NCI-H510A treated with DMSO at 0.1 percent for 48 hours (cell line): ENCODE results near the gene NUB1.

ENCODE experiments used
- DNase-seq: peaks from one replicate; lab custom pipeline; 2025; lab: John Stamatoyannopoulos, UW

The NUB1 gene

DNA sequence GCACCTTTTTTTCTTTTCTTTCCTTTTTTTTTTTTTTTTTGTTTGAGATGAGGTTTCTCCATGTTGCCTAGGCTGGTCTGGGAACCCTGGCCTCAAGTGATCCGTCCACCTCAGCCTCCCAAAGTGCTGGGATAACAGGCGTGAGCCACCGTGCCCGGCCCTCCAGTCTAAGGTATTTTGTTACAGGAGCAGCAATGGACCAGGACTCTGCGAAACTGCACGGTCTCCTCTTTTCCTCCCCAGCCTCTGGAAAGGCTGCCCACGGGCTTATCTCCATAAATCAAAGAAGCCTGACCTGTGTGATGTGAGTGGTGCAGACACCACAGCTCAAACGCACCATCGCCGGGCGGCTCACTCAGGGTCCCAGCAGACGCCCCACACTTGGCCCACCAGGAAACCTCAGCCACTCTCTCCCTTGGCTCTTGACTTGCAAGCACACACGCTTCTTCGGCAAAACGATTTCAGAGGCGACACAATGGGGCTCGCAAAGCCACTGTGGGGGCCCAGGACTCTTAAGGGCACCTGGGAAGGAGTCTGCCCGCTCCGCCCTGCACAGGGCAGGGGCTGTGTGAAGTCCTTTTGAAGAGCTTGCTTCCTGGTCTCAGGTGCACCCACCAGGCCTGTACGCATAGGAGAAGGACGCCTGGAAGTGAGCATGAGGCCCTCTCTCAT is 47.6 kb downstream of the NUB1 start:
- DNase-seq = no peak

DNA sequence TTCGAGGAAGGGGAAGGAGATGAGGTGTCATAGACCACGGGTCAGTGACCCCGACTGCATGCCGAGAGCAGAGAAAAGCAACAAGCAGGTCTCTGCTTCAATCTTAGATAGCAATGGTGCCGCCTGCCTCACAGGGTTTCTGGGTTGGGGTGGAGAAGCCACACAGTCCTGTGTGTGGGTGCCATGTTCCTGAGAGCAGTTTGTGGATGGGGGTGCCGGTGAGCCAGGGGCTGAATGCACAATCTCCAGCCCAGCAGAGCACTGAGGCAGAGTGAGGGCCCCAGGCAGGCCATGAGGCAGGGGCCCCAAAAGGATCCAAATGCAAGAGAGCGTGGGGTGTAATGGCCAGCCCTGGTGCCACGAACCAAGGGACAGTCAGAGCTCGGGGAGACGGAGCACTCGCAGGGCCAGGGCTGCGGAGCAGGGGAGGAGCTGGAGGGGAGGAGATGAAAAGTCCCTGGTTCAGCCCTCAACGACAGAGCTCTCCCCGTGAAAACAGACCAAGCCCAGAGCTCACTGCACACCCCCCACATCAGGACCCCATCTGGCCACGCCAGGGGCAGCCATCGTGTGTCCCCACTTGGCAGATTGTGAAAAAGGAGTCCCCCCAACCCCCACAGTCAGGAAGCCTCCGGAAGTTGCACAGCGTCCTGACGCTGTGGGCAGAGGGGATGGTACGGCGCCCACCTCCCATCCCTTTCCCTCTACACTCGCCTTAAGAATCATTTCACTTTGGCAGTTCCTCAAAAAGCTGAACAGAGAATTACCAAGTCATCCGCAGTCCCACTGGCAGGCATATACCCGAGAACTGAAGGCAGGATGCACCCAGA is 48.4 kb downstream of the NUB1 start:
- DNase-seq = no peak

DNA sequence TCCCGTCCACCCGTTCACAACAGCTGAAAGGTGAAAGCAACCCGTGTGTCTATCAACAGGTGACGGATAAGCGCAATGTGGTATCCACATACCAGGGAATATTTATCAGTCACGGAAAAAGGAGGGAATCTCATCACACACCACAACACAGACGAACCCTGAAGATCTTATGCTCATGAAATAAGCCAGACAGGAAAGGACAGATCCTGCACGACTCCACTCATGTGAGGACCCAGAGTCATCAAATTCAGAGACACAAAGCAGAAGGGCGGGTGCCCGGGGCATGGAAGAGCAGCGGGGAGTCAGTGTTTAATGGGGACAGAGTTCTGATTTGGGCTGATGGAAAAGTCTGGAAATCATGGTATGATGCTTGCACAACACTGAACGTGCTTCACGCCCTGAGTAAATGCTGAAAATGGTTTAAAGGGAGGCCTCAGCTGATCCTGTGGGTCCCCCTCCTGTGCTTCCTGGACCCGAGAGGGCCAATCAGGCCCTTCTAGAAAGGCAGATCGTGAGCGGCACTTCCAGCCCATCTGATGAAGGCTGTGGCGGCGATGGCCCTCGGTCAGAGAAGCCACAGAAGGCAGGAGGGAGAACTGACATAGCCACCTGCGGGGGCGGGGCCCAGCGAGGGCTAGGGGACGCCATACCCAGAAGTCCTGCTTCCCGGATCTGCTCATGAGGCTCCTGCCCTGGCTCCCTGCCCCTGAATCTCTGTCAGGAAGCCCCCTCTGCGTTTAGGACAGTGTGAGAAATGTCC is 49.2 kb downstream of the NUB1 start:
- no peak for DNase-seq

DNA sequence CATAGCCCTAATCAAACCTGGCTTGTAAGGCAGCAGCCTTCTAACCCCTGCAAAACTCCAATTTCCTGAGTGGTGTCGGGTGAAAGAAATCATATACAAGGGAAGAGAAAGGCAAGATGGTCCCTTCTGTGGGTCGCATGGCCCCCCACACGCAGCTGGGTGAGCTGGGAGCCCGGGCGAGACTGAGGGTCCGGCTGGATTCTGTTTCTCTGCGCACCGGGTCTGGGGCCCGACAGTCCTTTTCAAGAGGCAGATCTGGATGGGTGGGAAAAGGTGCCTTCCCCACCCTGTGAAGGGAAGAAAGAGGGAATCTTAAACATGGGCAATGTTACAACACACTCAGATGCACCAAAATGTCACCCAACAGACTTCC is 49.7 kb downstream of the NUB1 start:
- no peak for DNase-seq

DNA sequence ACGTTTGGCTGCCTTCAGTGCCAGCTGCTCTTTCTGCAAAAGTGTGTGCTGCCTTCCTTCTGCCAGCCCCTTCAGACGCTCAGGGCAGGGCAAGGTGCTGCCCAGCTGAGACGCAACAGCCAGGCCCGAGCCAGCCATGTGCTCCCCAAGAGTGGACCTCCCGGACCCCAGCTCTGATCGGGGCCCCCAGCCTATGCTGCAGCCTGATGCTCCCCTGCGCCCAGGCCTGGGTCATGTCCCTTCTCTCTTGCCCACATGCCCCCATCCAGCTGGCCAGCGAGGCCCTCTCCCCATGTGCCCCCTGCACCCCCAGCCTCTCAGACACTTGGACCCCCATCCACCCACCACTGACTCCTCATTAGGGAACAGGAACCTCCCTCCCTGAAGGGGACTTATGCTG is 50.4 kb downstream of the NUB1 start:
- no peak for DNase-seq

DNA sequence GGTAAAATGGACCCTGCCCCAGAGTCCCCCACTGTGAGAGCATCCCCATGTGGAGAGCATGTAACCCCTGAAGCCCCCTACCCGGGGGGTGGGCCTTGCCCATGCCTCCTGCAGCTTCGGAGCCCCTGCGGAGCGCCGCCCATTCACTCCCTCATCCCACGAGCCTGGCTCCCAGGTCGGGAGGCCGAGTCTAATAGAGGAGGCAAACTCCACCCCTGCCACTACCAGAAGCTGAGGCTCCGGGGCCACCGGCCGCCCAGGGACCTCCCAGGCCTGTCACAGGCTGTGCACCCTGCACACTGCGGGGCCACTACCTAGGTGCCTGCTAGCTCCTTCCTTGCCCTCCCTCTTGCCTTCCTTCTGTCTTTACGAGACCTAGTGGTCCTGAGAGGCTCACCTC is 50.8 kb downstream of the NUB1 start:
- DNase-seq = no peak

DNA sequence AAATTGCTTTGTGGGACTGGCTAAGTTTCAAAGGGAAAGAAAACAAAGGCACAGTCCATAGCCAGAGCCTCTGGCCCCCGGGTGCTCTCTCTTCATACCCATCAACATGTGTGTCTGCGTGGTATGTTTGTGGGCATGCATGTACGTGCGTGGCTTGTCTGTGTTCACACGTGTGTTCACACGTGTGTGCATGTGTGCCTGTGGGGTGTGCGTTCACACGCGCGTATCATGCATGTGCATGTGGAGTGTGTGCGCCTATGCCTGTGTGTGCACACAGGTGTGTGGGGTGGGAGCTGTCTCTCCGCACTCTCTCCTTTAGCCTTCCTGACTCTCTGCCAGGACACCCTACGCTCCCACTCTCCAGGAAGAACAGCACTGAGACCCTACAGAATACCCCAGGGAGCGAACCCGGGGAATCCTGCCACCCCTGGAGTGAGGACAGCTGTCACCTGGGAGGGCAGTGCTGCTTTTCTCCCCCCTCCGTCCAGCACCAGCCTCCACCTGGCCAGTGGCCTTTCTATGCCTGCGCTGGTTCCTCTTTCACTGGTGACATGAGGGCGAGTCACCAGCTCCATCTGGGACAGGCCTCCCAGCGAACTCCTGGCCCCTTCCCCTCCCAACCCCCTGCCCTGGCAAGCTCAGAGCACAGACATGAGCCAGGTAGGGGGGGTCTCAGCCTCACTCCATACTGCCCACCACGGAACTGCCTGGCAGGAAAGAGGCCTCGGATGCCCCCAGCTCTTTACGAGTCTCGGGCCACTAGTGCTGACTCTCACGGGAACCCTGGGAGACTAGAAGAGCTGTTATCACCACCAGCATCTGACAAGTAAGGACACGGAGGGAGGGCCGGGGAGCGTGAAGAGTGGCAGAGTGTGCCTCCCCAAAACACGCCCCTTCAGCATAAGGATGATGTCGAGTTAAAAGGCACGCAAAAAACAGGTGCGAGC is 51.7 kb downstream of the NUB1 start:
- no peak for DNase-seq

DNA sequence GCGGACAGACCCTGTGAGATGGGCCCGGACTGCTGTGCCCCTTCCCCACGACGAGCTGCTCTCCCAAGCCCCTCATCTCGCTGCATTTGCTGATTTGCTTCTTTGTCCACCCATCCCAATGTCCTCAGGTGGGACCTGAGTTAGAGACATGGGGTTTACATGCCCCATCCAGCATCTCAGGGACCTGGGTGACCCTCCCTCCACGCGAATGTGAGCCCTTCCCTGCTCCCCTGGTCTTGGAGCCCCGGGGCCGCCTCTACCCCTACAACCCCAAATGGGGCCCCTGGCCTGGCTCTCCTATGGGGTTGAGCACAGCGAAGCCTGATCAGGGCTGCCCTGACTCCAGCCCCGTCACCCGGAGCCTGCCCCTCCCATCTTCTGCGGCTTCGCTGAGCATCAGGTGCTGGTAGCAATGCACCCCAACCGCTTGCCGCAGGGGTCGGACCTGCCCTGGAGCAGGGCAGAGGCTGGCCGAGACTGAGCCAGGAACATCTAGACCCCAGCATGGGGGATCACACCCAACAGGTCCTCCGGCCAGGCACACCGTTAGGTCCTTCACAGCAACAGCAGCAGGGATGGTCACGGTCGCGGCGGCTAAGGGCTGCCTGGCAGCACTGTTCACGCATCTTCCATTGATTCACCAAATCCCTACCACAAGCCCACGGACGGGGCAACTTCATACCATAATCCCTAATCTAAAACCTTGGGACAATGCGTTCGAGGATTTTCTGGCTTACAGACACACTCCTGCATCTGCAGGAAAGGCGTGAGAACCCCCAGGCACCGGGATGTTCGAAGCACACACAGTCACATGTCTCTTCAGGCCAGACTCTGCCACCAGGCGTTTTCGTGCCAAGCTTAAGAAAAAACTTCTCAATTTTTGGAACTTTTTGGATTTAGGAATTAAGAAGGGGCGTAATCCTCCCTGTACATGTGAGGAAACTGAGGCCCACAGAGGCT is 52.7 kb downstream of the NUB1 start:
- DNase-seq = no peak

DNA sequence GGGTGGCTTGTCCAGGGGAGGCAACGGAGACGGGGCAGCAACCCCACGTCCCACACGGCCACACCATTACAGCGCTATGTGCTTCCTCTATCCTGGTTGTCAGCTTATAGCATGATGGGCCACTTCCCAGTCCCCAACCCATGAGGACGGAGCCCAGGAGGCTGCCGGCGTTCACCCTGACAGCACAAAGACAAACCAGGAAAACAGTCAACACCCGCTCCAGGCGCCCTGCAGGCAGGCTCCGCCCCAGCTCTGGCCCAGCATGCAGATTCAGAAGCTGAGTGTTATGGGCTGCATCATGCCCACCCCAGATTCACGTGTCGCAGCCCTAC is 53.4 kb downstream of the NUB1 start:
- DNase-seq = no peak

DNA sequence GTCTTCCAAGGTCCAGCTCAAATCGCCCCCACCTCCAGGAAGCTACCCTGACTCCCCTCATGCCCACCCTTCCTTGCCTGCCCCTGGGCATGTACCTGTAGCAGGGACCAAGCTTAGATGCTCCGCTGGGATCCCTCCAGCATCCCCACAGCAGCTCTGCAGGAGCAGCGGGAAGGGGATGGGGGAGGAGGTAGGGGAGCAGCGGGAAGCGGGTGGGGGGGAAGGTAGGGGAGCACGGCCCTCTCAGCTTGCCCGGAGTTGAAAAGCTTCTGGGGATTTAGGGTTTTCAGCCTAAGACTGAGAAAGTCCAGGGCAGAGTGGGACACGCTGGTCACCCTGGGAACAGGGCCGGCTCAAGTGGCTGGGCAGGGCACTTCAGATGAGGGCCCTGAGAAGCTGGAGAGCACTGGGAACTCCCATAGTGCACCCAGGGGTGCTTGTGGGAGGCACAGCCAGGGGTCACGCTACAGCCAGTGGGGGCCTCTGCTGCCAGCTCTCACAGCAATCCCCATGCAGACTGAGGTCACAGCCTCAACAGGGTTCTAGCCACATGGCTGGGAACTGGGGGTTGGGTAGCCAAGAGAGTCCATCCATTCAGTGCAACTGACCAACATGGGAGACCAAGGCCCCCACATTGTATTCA is 54.8 kb downstream of the NUB1 start:
- DNase-seq = no peak

DNA sequence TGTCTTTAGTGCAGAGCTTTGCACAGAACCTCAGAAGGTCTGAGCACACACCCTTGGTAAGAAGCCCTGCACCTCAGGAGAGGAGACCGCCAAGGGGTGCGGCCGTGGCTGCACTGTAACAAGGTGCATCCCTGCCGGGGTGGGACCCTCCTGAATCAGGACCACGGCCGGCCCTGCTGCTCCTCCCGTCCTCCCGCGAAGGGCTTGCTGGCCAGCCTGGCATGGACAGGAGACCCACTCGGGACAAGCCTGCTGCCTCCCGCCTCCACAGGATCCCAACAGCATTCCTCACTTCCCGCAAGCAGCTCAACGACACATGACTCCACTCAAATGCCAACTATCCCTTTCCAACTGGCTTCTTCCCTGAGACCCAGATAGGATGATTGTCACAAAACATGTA is 55.4 kb downstream of the NUB1 start:
- DNase-seq = no peak

DNA sequence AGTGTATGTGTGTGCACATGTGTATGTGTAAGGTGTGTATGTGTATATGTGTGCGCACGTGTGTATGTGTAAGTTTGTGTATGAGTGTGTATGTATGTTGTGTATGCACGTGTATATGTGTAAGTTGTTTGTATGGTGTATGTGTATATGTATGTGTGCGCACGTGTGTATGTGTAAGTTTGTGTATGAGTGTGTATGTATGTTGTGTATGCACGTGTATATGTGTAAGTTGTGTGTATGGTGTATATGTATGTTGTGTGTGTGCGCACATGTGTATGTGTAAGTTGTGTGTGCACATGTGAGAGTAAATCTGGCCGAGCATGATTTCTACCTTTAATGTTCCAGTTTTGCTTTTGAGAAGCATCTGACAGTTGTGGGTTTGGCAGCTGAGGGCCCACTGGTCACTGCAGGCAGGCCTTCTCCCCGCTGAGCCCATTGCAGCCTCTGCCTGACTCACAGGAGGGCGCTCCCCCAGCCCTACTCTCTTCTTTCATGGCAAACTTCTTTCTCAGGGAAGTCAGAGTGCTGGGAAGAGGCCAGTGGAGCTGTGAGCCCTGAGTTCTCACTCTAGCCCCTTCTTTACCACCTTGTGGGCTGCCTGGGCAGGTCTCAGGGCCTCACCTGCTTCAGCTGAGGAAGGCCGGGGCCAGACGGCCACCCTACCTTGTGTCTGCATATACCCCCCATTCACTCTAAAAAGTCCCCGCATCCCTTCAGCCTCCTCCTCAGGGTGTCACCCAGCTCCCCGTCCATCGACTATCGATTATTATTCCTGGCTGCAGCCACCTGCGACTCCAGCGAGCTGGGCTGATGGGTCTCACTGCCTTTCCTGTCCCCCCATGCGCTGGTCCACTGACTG is 57.1 kb downstream of the NUB1 start:
- no peak for DNase-seq

DNA sequence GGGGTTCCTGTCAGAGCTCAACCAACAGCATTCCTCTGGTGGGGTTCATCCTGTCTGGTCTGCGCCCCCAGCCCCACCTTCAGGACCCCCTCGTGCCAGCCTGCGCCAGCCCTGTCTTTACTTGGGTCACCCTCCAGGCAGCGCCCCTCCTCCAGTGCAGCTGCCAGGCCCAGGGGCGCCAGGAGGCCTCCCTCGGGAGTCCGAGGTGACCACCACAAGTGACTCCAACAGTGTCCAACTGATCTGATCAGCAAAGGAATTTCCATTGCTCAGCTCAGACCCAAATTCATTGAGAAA is 57.6 kb downstream of the NUB1 start:
- no peak for DNase-seq

DNA sequence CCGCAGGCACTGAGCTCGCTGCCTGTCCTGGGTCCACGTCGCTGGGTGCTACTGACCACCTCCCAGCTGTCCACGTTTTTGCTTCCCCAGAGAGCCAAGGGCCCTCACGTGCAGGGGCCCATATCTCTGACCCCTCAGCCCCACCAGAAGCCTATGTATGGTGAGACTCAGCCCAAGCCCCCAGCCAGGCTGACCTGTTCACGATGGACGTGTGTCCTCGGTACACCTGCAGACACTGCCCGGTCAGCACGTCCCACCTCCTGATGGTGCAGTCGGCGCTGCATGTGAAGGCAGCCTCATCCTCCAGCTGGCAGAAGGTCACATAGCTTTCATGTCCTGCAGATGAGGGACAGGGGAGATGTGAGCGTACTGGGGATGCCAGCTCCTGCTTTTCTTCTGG is 58.3 kb downstream of the NUB1 start:
- no peak for DNase-seq

DNA sequence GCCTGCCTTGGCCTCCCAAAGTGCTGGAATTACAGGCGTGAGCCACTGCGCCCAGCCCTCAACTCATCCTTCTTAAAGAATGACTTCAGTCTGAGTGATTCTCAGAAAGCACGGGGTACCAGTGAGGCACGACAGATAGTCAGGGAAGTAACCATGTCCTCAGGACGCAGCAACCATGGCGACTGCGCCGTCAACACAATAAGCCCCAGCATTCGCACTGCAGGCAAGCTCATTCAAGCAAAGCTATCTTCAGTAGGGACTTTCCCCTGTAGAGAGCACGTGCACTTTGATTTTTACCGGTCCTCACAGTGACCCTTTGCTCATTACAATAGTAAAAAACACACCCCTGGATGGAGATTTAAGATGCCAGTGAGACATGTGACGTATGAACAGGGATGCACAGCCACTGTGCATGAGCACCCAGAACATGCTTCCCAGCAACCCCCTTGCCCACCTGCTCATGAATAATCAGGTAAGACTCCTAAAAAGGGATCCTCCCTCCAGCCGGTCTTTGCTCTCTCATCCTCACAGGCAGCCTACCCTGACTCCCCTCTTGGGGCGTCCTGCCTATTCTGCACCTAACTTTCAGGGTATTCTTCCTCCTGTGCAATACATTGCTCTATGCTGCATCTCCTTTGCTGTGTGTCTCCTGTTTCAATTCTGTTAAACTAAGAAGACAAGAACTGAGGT is 59.2 kb downstream of the NUB1 start:
- no peak for DNase-seq

DNA sequence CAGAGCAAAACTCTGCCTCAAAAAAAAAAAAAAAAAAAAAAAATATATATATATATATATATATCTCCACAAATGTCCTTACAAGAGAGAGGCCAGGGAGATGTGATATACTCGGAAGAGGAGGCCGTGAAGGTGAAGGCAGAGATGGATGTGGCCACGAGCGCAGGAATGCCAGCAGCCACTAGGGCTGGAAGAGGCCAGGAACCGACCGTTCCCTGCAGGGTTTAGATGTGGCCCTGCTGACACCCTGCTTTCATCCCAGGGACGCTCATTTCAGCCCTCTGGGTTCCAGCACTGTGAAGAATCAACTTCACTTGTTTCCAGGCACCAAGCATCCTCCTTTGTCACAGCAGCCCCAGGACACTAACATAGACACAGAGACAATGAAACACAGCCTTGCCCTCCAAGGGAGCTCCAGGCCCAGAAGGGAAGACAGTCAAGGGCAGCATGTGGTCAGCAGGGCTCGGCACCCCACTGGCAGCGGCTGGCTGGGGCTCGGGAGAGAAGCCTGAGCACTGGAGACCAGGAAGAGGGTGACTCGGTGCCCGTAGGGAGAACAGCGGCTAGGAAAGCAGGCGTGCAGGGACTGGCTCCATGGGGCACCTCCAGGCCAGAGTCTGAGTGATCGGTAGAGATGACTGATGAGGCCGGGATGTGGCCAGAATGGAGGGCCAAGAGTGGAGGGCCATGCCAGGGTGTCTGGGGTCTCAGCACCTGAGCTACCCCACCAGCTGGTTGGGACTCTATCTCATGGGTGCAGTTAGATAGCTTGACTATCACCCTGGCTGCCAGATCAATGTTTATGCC is 60.6 kb downstream of the NUB1 start:
- DNase-seq = no peak

DNA sequence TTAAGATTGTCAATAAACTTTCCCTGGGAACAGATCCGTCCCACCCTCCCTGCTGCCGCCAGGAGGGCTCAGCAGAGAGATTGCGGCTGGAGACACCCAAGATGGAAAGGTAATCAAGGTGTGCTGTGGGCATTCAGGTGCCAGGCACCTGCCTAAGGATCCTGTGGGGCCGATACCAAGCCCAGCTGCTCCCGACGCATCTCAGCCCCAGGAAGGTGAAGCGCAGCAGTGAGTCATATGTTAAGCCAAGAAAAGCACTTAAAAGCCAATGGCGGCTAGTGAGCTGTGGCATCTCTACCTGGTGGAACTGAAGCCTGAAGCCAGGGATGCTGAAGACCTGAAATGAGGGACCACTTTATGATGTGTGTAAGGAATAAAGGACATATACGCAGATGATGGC is 62.2 kb downstream of the NUB1 start:
- DNase-seq = no peak
